Endothelial cell of umbilical vein (primary cell): ENCODE measurements around the gene TMC4.

Experiments
- CTCF ChIP-seq, 2 donors: IDR thresholded peaks; 1 replicate in 1 of 2; 2 replicates in 1 of 2; pipeline ENCODE4 v1.5.1; 2011; ENCODE audit warnings: low read length in 2 of 2, mild to moderate bottlenecking in 2 of 2, moderate library complexity in 2 of 2, control low read depth in 1 of 2, inconsistent platforms in 1 of 2, low read depth in 1 of 2; ENCODE audit not compliant: insufficient read depth in 1 of 2; ENCODE audit errors: extremely low read depth in 1 of 2
- EZH2 ChIP-seq: IDR thresholded peaks from 2 replicates; pipeline ENCODE4 v1.6.1; 2012; ENCODE audit warnings: borderline replicate concordance, low read depth, mild to moderate bottlenecking, moderate library complexity, low read length, inconsistent platforms; ENCODE audit not compliant: severe bottlenecking
- FOS ChIP-seq: IDR thresholded peaks from 2 replicates; pipeline ENCODE4 v1.6.1; 2011; ENCODE audit warnings: mild to moderate bottlenecking, low read length, moderate library complexity, borderline replicate concordance; ENCODE audit not compliant: insufficient read depth
- JUN ChIP-seq: IDR thresholded peaks from 2 replicates; pipeline ENCODE4 v1.6.1; 2011; ENCODE audit warnings: borderline replicate concordance, low read depth; ENCODE audit not compliant: insufficient read length, insufficient read depth
- MAX ChIP-seq: IDR thresholded peaks from 2 replicates; pipeline ENCODE4 v1.6.1; 2011; ENCODE audit not compliant: insufficient read depth, insufficient read length
- MYC ChIP-seq: IDR thresholded peaks from one replicate; pipeline ENCODE4 v1.6.1; 2011; ENCODE audit warnings: mild to moderate bottlenecking, low read depth, low read length
- POLR2A ChIP-seq: IDR thresholded peaks from 2 replicates; pipeline ENCODE4 v1.6.1; 2012; ENCODE audit warnings: low read depth, mild to moderate bottlenecking, control low read depth, low read length
- POLR2AphosphoS5 ChIP-seq: IDR thresholded peaks from 2 replicates; pipeline ENCODE4 v1.6.1; 2012; ENCODE audit warnings: low read depth, mild to moderate bottlenecking, control low read depth, low read length, moderate library complexity; ENCODE audit not compliant: insufficient read depth

GRCh38 chr19:54211235-54211634, 38.3 kb upstream of the TMC4 start:
- no peak for TF ChIP-seq CTCF (IDR thresholded peaks at IDR 0.05; ENCODE audit: extremely low read depth in 1 of 2, insufficient read depth in 1 of 2, low read depth in 1 of 2, low read length in 2 of 2)
- TF ChIP-seq POLR2A = no peak
- no peak for TF ChIP-seq EZH2
- TF ChIP-seq POLR2AphosphoS5 = no peak
- no peak for TF ChIP-seq FOS
- TF ChIP-seq MYC = no peak
- no peak for TF ChIP-seq JUN
- no peak for TF ChIP-seq MAX
